HL-60 (cell line): ENCODE results near the gene TMEM41A.

Experiments used
- DNase-seq, 2 experiments: peaks; one replicate each; pipeline ENCODE4 v3.0.0-alpha.2; 2010 to 2020; ENCODE audit warnings: low read depth in 1 of 2, low spot score in 1 of 2
- H3K27ac ChIP-seq: fragments of 250-450 bp; sonication (Bioruptor Pico); replicated peaks from 2 replicates; pipeline ENCODE4 v1.5.1; 2020; ENCODE audit warnings: mild to moderate bottlenecking, moderate library complexity
- H3K27me3 ChIP-seq: fragments of 250-450 bp; sonication (Bioruptor Pico); 2 replicates; pipeline ENCODE4 v1.5.1; 2021; ENCODE audit warnings: mild to moderate bottlenecking, moderate library complexity; ENCODE audit not compliant: insufficient read depth, poor library complexity, severe bottlenecking
- H3K4me3 ChIP-seq: replicated peaks from 2 replicates; pipeline ENCODE4 v1.5.1; 2011; ENCODE audit warnings: mild to moderate bottlenecking, control low read depth, low read length; ENCODE audit not compliant: insufficient read depth
- CTCF ChIP-seq: IDR thresholded peaks from one replicate; pipeline ENCODE4 v1.5.1; 2011; ENCODE audit warnings: low read length, control low read depth, inconsistent platforms; ENCODE audit not compliant: insufficient read depth
- GABPA ChIP-seq: IDR thresholded peaks from 2 replicates; pipeline ENCODE4 v1.6.1; 2012; ENCODE audit warnings: low read depth
- POLR2AphosphoS5 ChIP-seq: IDR thresholded peaks from 2 replicates; pipeline ENCODE4 v1.6.1; 2012; ENCODE audit warnings: low read depth
- SPI1 ChIP-seq: IDR thresholded peaks from 2 replicates; pipeline ENCODE4 v1.6.1; 2012; ENCODE audit warnings: low read depth, mild to moderate bottlenecking, borderline replicate concordance
- long read RNA-seq: library from polyadenylated mRNA; unstranded; transcript quantifications from one replicate; pipeline ENCODE4 v2.0.0, GENCODE V29; 2020
- TF ChIP-seq, protein P1 (sequence below): IDR thresholded peaks from 2 replicates; pipeline ENCODE4 v1.6.1; 2012; ENCODE audit warnings: low read depth; ENCODE audit not compliant: insufficient replicate concordance

The TMEM41A gene
- long read RNA-seq, transcript TMEM41A-203 (5 exons, 2,827 nt): major isoform, 27 of 48 reads
- long read RNA-seq, partial matches to known transcripts: 2 of 48 reads
- long read RNA-seq, other reads (novel, unspliced or antisense): 18 of 48 reads

- Histone ChIP-seq H3K27ac (peak within 1 kb of the TSS; percentile 91), H3K27me3 (no peaks in the 10 kb centered on the region), H3K4me3 (peak within 1 kb of the TSS; percentile 86)
- TF ChIP-seq GABPA: peak; percentile 90
- TF ChIP-seq POLR2AphosphoS5: peak; percentile 86
- no peak for TF ChIP-seq CTCF
- TF ChIP-seq, protein P1, sequence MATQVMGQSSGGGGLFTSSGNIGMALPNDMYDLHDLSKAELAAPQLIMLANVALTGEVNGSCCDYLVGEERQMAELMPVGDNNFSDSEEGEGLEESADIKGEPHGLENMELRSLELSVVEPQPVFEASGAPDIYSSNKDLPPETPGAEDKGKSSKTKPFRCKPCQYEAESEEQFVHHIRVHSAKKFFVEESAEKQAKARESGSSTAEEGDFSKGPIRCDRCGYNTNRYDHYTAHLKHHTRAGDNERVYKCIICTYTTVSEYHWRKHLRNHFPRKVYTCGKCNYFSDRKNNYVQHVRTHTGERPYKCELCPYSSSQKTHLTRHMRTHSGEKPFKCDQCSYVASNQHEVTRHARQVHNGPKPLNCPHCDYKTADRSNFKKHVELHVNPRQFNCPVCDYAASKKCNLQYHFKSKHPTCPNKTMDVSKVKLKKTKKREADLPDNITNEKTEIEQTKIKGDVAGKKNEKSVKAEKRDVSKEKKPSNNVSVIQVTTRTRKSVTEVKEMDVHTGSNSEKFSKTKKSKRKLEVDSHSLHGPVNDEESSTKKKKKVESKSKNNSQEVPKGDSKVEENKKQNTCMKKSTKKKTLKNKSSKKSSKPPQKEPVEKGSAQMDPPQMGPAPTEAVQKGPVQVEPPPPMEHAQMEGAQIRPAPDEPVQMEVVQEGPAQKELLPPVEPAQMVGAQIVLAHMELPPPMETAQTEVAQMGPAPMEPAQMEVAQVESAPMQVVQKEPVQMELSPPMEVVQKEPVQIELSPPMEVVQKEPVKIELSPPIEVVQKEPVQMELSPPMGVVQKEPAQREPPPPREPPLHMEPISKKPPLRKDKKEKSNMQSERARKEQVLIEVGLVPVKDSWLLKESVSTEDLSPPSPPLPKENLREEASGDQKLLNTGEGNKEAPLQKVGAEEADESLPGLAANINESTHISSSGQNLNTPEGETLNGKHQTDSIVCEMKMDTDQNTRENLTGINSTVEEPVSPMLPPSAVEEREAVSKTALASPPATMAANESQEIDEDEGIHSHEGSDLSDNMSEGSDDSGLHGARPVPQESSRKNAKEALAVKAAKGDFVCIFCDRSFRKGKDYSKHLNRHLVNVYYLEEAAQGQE: peak; percentile 51
- no peak for TF ChIP-seq SPI1
- DNase-seq: peak; percentile 69 to 94
Measured at GRCh38 chr3:185498503-185499396, at the start of gene TMEM41A. Gene TMEM41A (minus strand): TSS chr3:185499035. CDS start chr3:185498961, 74 bp downstream.

DNA sequence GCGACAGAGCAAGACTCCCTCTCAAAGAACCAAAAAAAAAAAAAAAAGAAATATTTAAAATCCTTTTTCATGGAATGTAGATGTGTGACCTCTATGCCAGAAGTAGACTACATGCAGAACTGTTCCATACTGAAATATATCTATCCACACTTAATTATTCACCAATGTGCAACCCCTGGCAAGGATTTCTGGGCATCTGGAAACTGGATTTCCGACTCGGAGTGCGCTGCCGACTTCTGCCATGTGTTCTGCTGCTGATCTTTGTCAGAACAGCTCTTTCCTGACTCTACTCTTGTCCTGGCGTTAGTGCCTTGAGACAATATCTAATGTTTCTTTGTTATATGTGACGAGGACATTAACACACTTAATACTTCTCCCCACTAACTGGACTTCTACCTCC lies 41.9 kb upstream of the TMEM41A start:
- H3K4me3 ChIP-seq: no peak overlapping the region
- DNase-seq: no peak
- H3K27ac ChIP-seq: no peak overlapping the region
- TF ChIP-seq GABPA (no peak), CTCF (no peak), POLR2AphosphoS5 (no peak)
- H3K27me3 ChIP-seq: no peaks in the 10 kb centered on the region

GRCh38 chr3:185539934-185540333 lies 41.1 kb upstream of the TMEM41A start:
- TF ChIP-seq CTCF: no peak
- TF ChIP-seq POLR2AphosphoS5: no peak
- TF ChIP-seq, protein P1: no peak
- TF ChIP-seq GABPA: no peak
- no peak for TF ChIP-seq SPI1
- Histone ChIP-seq H3K4me3 (no peak overlapping the region), H3K27me3 (no peaks in the 10 kb centered on the region), H3K27ac (no peak overlapping the region)
- no peak for DNase-seq
